ENCODE results near the gene LSMEM2. TPM values are rescaled to one million over a fixed set of nuclear protein-coding genes. Genes with fewer than 3 reads are reported as not detected.

Gene LSMEM2
- total and polyA plus RNA-seq, 2 experiments from 2014 or later = 0.59 to 0.86 TPM

DNA sequence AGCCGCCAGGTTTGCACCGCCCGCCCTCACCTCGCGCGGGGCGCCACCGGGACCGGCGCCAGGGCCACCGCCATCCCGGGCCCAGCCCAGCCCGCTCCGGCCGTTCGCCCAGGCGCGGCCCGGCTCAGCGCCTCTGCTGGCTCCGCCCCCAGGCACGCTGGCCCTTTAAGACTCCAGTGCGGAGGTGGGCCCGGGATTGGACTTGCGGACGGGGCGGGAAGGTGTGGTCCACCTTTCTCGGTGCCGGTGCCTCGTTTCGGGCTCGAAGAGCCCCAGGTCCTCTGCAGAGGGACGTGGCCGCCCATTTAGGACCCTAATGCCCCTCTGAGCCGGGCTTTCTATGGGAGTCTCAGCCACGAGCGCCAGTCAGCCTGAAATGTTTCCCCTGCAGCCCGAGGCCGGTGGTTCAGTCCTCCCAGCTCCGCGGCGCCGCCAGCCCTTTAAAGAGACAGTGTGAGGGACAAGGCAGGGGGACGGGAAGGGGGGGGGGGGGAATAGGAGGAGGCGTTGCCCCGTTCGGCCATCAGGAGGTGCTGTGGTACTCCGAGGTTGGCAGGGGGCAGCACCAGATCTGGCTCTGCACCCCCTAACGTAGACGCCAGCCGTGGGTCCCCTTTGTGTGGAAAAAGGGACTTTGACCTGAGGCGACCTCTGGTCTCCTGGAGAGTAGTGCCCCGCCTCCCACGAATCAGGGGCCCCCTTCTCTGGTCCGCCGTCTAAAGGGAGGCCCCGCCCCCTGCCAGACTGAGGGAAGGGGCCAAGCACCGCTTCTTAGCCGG, 42.6 kb downstream of the LSMEM2 start:
- H3F3A ChIP-seq (replicated peaks; ENCODE audit: low read depth) = peaks cover 17% of the 10 kb centered on the region; the same call in 1 of the 2 replicates
- Mint-ChIP-seq H3K9me3 (no peaks in the 10 kb centered on the region), H3K27ac (peak overlapping the region; percentile 99), H3K36me3 (ENCODE audit: low read depth) (peaks cover 50% of the 10 kb centered on the region), H3K4me3 (peak overlapping the region; percentile 86), H3K27me3 (ENCODE audit: insufficient read depth, low read depth, poor library complexity) (peaks cover 11% of the 10 kb centered on the region), H3K4me1 (peaks cover 43% of the 10 kb centered on the region)
- ATAC-seq (peak; percentile 72), DNase-seq (ENCODE audit: low spot score) (peak; percentile 96)
- H3K27ac ChIP-seq (ENCODE audit: low read depth) = peak overlapping the region; percentile 100
- no peaks in the 10 kb centered on the region for H3K27me3 ChIP-seq (ENCODE audit: insufficient read depth)
- H3K4me2 ChIP-seq = peak overlapping the region; percentile 99
- TF ChIP-seq, protein P1, sequence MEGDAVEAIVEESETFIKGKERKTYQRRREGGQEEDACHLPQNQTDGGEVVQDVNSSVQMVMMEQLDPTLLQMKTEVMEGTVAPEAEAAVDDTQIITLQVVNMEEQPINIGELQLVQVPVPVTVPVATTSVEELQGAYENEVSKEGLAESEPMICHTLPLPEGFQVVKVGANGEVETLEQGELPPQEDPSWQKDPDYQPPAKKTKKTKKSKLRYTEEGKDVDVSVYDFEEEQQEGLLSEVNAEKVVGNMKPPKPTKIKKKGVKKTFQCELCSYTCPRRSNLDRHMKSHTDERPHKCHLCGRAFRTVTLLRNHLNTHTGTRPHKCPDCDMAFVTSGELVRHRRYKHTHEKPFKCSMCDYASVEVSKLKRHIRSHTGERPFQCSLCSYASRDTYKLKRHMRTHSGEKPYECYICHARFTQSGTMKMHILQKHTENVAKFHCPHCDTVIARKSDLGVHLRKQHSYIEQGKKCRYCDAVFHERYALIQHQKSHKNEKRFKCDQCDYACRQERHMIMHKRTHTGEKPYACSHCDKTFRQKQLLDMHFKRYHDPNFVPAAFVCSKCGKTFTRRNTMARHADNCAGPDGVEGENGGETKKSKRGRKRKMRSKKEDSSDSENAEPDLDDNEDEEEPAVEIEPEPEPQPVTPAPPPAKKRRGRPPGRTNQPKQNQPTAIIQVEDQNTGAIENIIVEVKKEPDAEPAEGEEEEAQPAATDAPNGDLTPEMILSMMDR (conservative IDR thresholded peaks at IDR 0.05; ENCODE audit: low read depth in 2 of 2) = peak; percentile 60 to 70
- no peak for TF ChIP-seq EZH2 (IDR thresholded peaks at IDR 0.05; ENCODE audit: low read depth, unreplicated experiment)
- TF ChIP-seq JUNB (IDR thresholded peaks at IDR 0.05; ENCODE audit: unreplicated experiment) = no peak
- no peak for TF ChIP-seq ZNF114 (CRISPR knock-in tag; IDR thresholded peaks at IDR 0.05)
- TF ChIP-seq POLR2AphosphoS5 (IDR thresholded peaks at IDR 0.05; ENCODE audit: low read depth) = peak; percentile 72
- H3K79me2 ChIP-seq (replicated peaks; ENCODE audit: insufficient read depth) = peaks cover 26% of the 10 kb centered on the region
- peaks cover 15% of the 10 kb centered on the region for H3K4me1 ChIP-seq (ENCODE audit: insufficient read depth)
- peaks cover 5% of the 10 kb centered on the region; the same call in 1 of the 2 replicates for H4K20me1 ChIP-seq (replicated peaks; ENCODE audit: insufficient read depth)
- peaks cover 8% of the 10 kb centered on the region for H3K36me3 ChIP-seq (ENCODE audit: insufficient read depth)
- H2AFZ ChIP-seq = peak overlapping the region; percentile 93
- H3K9me2 ChIP-seq (ENCODE audit: insufficient read depth) = no peaks in the 10 kb centered on the region
- peak overlapping the region; percentile 97 for H3K4me3 ChIP-seq

DNA sequence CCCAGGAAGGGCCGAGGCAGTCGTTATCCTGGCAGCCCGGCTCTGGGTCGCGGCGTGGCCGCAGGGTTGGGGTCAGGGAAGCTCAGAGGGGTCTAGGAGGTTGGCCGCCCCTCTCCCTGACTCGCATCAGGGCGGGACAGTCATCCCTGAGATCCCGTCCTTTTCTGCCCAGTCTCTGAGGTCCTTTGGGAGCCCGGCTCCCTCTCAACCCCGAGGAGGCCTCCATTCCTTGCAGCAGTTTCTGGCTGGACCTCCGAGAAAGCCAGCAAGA, 43.2 kb downstream of the LSMEM2 start:
- peak overlapping the region; percentile 97 for H3K4me3 ChIP-seq
- peaks cover 17% of the 10 kb centered on the region for H3K4me1 ChIP-seq (ENCODE audit: insufficient read depth)
- peak overlapping the region; percentile 88 for H3K27ac ChIP-seq (ENCODE audit: low read depth)
- no peaks in the 10 kb centered on the region for H3K9me2 ChIP-seq (ENCODE audit: insufficient read depth)
- peak overlapping the region; percentile 82; the same call in 1 of the 2 replicates for H3K27ac Mint-ChIP-seq
- peaks cover 11% of the 10 kb centered on the region for H3K27me3 Mint-ChIP-seq (ENCODE audit: insufficient read depth, low read depth, poor library complexity)
- DNase-seq (ENCODE audit: low spot score) (no peak), ATAC-seq (peak; percentile 0; the same call in 1 of the 3 replicates)
- peak overlapping the region; percentile 86 for H3K4me3 Mint-ChIP-seq
- H4K20me1 ChIP-seq (replicated peaks; ENCODE audit: insufficient read depth) = peaks cover 7% of the 10 kb centered on the region; the same call in 1 of the 2 replicates
- TF ChIP-seq EZH2 (IDR thresholded peaks at IDR 0.05; ENCODE audit: low read depth, unreplicated experiment) (no peak), NANOG (IDR thresholded peaks at IDR 0.05; ENCODE audit: borderline replicate concordance) (no peak), POLR2AphosphoS5 (IDR thresholded peaks at IDR 0.05; ENCODE audit: low read depth) (peak; percentile 57)
- peak overlapping the region; percentile 90 for H2AFZ ChIP-seq
- peaks cover 46% of the 10 kb centered on the region for H3K4me1 Mint-ChIP-seq
- H3K36me3 Mint-ChIP-seq (ENCODE audit: low read depth) = peaks cover 47% of the 10 kb centered on the region
- peak overlapping the region; percentile 99 for H3K4me2 ChIP-seq
- H3K27me3 ChIP-seq (ENCODE audit: insufficient read depth) = no peaks in the 10 kb centered on the region
- peaks cover 30% of the 10 kb centered on the region for H3K79me2 ChIP-seq (replicated peaks; ENCODE audit: insufficient read depth)
- H3F3A ChIP-seq (replicated peaks; ENCODE audit: low read depth) = peaks cover 20% of the 10 kb centered on the region; the same call in 1 of the 2 replicates
- no peaks in the 10 kb centered on the region for H3K9me3 Mint-ChIP-seq
- peaks cover 8% of the 10 kb centered on the region for H3K36me3 ChIP-seq (ENCODE audit: insufficient read depth)

Data from GM23338 (cell line).